Stimulated activated CD8-positive, alpha-beta memory T cell treated with anti-CD3 and anti-CD28 coated beads, Interleukin-4, amount 100 ng/mL, for 1 hour (primary cell): ENCODE measurements around the gene TMEM215.

Experiments
- DNase-seq, 2 donors: peaks; one replicate each; pipeline ENCODE4 v3.0.0-alpha.2; 2020; ENCODE audit warnings: low read depth in 2 of 2, low spot score in 1 of 2

The TMEM215 gene

DNA sequence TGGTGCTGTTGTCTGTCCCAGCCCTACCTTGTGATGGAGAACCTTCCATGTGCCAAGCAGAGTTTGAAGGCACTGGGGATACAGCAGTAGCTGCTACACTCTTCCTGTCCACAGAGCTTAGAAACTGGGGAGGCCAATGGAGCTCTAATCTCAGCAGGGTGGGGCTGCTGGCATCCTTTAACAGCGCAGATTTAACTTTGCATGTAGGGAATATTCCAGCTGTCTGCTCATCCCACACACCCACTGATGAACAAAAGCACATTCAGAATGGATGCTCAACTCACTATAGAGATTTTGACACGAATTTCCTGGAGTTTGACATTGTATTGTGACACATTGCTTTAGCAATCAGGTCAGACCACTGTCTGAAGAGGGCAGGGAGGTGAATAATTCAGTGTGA lies 49.0 kb downstream of the TMEM215 start:
- no peak for DNase-seq
